ENCODE data around the gene REPIN1.

- TF ChIP-seq, protein P1, sequence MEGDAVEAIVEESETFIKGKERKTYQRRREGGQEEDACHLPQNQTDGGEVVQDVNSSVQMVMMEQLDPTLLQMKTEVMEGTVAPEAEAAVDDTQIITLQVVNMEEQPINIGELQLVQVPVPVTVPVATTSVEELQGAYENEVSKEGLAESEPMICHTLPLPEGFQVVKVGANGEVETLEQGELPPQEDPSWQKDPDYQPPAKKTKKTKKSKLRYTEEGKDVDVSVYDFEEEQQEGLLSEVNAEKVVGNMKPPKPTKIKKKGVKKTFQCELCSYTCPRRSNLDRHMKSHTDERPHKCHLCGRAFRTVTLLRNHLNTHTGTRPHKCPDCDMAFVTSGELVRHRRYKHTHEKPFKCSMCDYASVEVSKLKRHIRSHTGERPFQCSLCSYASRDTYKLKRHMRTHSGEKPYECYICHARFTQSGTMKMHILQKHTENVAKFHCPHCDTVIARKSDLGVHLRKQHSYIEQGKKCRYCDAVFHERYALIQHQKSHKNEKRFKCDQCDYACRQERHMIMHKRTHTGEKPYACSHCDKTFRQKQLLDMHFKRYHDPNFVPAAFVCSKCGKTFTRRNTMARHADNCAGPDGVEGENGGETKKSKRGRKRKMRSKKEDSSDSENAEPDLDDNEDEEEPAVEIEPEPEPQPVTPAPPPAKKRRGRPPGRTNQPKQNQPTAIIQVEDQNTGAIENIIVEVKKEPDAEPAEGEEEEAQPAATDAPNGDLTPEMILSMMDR (conservative IDR thresholded peaks at IDR 0.05), result no peak
- no peak for TF ChIP-seq EZH2 (IDR thresholded peaks at IDR 0.05; ENCODE audit: low read depth)
Observed at GRCh38 chr7:150371996-150372270, 3.3 kb downstream of the REPIN1 start.

Data from PC-9 (cell line).